Measurements from ENCODE around the gene MIX23. TPM values are rescaled to one million over a fixed set of nuclear protein-coding genes. Genes with fewer than 3 reads are reported as not detected.

Gene MIX23
- total and polyA plus RNA-seq, 3 experiments from 2014 or later = 11.3 to 175 (median 140) TPM

DNA sequence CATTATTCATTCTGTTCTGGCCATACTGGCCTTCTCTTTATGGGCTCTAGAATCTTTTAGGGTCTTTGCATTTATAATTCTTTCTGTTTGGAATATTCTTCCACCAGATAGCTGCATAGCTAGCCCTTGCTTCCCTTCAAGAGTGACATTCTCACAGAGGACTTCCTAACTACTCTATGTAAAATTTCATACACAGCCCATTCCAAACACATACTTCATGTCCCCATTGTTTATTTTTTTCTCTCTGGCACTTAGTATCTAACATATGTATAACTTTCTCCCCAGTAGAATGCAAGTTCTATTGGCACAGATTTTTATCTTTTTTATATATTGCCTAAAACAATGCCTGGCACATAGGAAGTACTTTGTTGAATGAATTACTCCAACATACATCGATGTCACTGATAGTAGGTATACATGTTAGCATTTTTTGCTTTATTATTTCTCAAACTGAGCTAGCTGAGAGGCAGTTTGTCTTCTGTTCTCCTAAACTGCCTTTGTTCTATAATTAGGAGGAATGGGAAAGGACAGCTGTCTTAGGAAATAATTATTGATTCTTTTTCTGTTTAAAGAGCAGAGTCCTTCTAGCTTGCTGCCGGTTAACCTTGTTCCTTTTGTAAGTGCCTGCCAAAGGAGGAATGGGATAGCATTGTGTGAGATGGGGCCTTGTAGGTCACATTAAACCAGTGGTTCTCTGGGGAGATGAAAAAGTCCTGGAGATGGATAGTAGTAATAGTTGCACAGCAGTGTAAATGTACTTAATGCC lies 8.8 kb upstream of the MIX23 start:
- Histone ChIP-seq H3K27ac (ENCODE audit: low read depth, low read length) (no peak overlapping the region), H3K4me3 (ENCODE audit: low read length) (no peak overlapping the region), H3K9me3 (ENCODE audit: low read length) (no peaks in the 10 kb centered on the region), H3K36me3 (ENCODE audit: insufficient read depth, low read length) (no peaks in the 10 kb centered on the region), H3K27me3 (ENCODE audit: insufficient read depth, low read length, poor library complexity, severe bottlenecking) (no peaks in the 10 kb centered on the region), H3K4me1 (ENCODE audit: insufficient read depth, low read length) (peaks cover 4% of the 10 kb centered on the region)
- Mint-ChIP-seq H3K9me3 (no peaks in the 10 kb centered on the region), H3K36me3 (peaks cover 0 to 22% (median 8%) of the 10 kb centered on the region in 3 donors), H3K27ac (peak overlapping the region in 2 of 8 donors; percentile 13 to 17), H3K4me1 (peaks cover 14 to 19% (median 17%) of the 10 kb centered on the region in 3 donors), H3K27me3 (no peaks in the 10 kb centered on the region), H3K4me3 (no peak overlapping the region)
- no peak for DNase-seq
- CTCF ChIA-PET = interaction anchor here (1.3 to 2.7 kb wide), 3 partner anchors 9 to 288 kb away, joined by 3 to 18 read pairs (median 7); partner anchors contain the start of genes MIX23 and PARP14
- POLR2A ChIA-PET = no interaction called here

DNA sequence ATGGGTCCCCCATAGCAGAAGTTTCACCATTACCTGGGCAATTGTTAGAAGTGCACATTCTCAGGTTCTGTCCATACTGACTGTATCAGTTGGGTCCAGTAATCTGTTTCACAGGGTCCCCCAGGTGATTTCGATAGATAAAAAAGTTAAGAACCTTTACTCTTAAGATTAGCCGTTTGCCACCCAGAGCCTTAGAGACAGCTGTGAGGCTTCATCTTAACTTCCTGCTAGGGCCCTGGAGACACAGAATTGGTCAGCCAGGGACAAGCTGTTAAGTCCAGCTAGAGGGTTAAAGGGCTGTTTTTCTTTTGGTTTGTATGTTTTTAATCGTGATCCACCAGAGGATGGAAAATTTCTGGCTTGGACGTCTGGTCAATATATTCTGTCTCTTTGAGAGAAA lies 7.6 kb upstream of the MIX23 start:
- H3K27ac ChIP-seq (ENCODE audit: low read depth, low read length) = no peak overlapping the region
- POLR2A ChIA-PET = no interaction called here
- Mint-ChIP-seq H3K36me3 (peaks cover 0 to 28% (median 8%) of the 10 kb centered on the region in 3 donors), H3K27ac (no peak overlapping the region), H3K4me3 (no peak overlapping the region), H3K27me3 (no peaks in the 10 kb centered on the region), H3K4me1 (peaks cover 16 to 28% (median 21%) of the 10 kb centered on the region in 3 donors), H3K9me3 (no peaks in the 10 kb centered on the region)
- no peak overlapping the region for H3K4me3 ChIP-seq (ENCODE audit: low read length)
- CTCF ChIA-PET = interaction anchor here (0.7 to 1.7 kb wide), 2 partner anchors 10 to 288 kb away, joined by 3 to 7 read pairs; no protein-coding TSS in a partner anchor
- no peaks in the 10 kb centered on the region for H3K9me3 ChIP-seq (ENCODE audit: low read length)
- H3K36me3 ChIP-seq (ENCODE audit: insufficient read depth, low read length) = no peaks in the 10 kb centered on the region
- H3K27me3 ChIP-seq (ENCODE audit: insufficient read depth, low read length, poor library complexity, severe bottlenecking) = no peaks in the 10 kb centered on the region
- DNase-seq = no peak
- H3K4me1 ChIP-seq (ENCODE audit: insufficient read depth, low read length) = peaks cover 10% of the 10 kb centered on the region

DNA sequence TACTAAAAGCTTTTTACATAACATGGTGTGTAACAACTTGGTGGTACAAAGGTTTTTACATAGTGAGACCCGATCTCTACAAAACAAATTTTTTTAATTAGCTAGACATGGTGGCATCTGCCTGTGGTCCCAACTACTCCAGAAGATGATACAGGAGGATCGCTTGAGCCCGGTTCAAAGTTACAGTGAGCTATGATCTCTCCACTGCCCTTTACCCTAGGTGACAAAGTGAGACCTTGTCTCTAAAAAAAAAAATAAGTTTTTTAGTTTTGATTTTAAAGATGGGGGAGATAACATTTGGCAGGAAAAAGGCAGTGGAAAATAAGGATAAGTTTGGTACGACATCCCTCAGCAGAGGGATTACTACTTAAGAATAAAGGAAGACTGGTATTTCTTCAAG lies 6.9 kb upstream of the MIX23 start:
- H3K27ac ChIP-seq (ENCODE audit: low read depth, low read length) = no peak overlapping the region
- Mint-ChIP-seq H3K4me3 (no peak overlapping the region), H3K9me3 (no peaks in the 10 kb centered on the region), H3K36me3 (peaks cover 0 to 28% (median 8%) of the 10 kb centered on the region in 3 donors), H3K4me1 (peaks cover 14 to 36% (median 28%) of the 10 kb centered on the region in 3 donors), H3K27ac (peak overlapping the region in 2 of 8 donors; percentile 12 to 42), H3K27me3 (no peaks in the 10 kb centered on the region)
- no peak overlapping the region for H3K4me3 ChIP-seq (ENCODE audit: low read length)
- ChIA-PET POLR2A (no interaction called here), CTCF (interaction anchor here (1.0 to 1.7 kb wide), 2 partner anchors 18 to 289 kb away, joined by 3 to 7 read pairs; no protein-coding TSS in a partner anchor)
- H3K4me1 ChIP-seq (ENCODE audit: insufficient read depth, low read length) = peaks cover 17% of the 10 kb centered on the region
- H3K27me3 ChIP-seq (ENCODE audit: insufficient read depth, low read length, poor library complexity, severe bottlenecking) = no peaks in the 10 kb centered on the region
- H3K9me3 ChIP-seq (ENCODE audit: low read length) = no peaks in the 10 kb centered on the region
- no peaks in the 10 kb centered on the region for H3K36me3 ChIP-seq (ENCODE audit: insufficient read depth, low read length)
- DNase-seq = no peak

DNA sequence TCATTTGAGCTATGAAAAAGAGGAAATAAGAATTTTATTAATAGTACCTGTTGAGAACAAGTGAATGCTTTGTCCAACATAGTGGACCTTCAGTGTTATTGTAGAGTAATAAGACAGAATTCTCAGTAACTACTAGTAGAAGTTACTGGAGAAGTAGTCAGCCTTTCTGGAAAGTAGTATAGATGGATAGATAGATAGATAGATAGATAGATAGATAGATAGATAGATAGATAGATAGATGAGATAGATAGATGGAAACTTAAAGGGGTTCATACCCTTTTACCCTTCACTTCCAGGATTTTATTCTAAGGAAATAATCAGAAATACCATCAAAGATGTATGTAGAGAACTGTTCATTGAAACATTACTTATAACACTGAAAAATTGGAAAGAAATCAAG lies 6.2 kb upstream of the MIX23 start:
- Histone ChIP-seq H3K9me3 (ENCODE audit: low read length) (no peaks in the 10 kb centered on the region), H3K36me3 (ENCODE audit: insufficient read depth, low read length) (no peaks in the 10 kb centered on the region), H3K27me3 (ENCODE audit: insufficient read depth, low read length, poor library complexity, severe bottlenecking) (no peaks in the 10 kb centered on the region), H3K27ac (ENCODE audit: low read depth, low read length) (no peak overlapping the region), H3K4me3 (ENCODE audit: low read length) (no peak overlapping the region), H3K4me1 (ENCODE audit: insufficient read depth, low read length) (peaks cover 23% of the 10 kb centered on the region)
- no peaks in the 10 kb centered on the region for H3K9me3 Mint-ChIP-seq
- no peaks in the 10 kb centered on the region for H3K27me3 Mint-ChIP-seq
- peaks cover 20 to 43% (median 35%) of the 10 kb centered on the region in 3 donors for H3K4me1 Mint-ChIP-seq
- H3K27ac Mint-ChIP-seq = no peak overlapping the region
- H3K36me3 Mint-ChIP-seq = peaks cover 0 to 26% (median 8%) of the 10 kb centered on the region in 3 donors
- no peak for DNase-seq
- POLR2A ChIA-PET = interaction anchor here (0.7 kb wide), 2 partner anchors 24 to 674 kb away, joined by 3 to 8 read pairs; no protein-coding TSS in a partner anchor
- H3K4me3 Mint-ChIP-seq = no peak overlapping the region
- CTCF ChIA-PET = interaction anchor here (1.0 to 1.7 kb wide), 2 partner anchors 19 to 290 kb away, joined by 3 to 7 read pairs; no protein-coding TSS in a partner anchor

DNA sequence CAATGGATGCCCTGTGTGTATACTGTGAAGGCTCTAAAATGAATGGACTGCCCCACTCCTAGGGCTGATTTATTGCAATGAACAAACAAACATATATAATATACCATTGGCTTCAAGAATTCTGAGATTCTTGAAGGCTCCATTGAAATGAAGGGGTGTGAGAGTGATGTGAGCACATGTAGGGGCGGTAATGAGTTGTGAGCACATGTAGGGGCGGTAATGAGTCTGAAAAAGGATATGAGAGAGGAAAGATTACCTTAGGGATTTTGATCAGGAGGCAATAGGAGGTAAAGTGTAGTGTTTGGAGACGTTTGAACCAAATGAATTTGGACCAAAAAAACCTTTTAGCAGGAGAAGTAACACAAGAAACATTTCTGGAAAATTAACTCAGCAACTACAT lies 4.7 kb upstream of the MIX23 start:
- ChIA-PET POLR2A (no interaction called here), CTCF (no interaction called here)
- Histone ChIP-seq H3K4me3 (ENCODE audit: low read length) (no peak overlapping the region), H3K9me3 (ENCODE audit: low read length) (no peaks in the 10 kb centered on the region), H3K27ac (ENCODE audit: low read depth, low read length) (no peak overlapping the region), H3K36me3 (ENCODE audit: insufficient read depth, low read length) (no peaks in the 10 kb centered on the region), H3K27me3 (ENCODE audit: insufficient read depth, low read length, poor library complexity, severe bottlenecking) (no peaks in the 10 kb centered on the region), H3K4me1 (ENCODE audit: insufficient read depth, low read length) (peaks cover 23% of the 10 kb centered on the region)
- Mint-ChIP-seq H3K4me3 (peak overlapping the region in 1 of 7 donors; percentile 23), H3K36me3 (peaks cover 0 to 25% (median 8%) of the 10 kb centered on the region in 3 donors), H3K27me3 (no peaks in the 10 kb centered on the region), H3K9me3 (no peaks in the 10 kb centered on the region), H3K4me1 (peaks cover 30 to 49% (median 48%) of the 10 kb centered on the region in 3 donors), H3K27ac (no peak overlapping the region)
- no peak for DNase-seq

DNA sequence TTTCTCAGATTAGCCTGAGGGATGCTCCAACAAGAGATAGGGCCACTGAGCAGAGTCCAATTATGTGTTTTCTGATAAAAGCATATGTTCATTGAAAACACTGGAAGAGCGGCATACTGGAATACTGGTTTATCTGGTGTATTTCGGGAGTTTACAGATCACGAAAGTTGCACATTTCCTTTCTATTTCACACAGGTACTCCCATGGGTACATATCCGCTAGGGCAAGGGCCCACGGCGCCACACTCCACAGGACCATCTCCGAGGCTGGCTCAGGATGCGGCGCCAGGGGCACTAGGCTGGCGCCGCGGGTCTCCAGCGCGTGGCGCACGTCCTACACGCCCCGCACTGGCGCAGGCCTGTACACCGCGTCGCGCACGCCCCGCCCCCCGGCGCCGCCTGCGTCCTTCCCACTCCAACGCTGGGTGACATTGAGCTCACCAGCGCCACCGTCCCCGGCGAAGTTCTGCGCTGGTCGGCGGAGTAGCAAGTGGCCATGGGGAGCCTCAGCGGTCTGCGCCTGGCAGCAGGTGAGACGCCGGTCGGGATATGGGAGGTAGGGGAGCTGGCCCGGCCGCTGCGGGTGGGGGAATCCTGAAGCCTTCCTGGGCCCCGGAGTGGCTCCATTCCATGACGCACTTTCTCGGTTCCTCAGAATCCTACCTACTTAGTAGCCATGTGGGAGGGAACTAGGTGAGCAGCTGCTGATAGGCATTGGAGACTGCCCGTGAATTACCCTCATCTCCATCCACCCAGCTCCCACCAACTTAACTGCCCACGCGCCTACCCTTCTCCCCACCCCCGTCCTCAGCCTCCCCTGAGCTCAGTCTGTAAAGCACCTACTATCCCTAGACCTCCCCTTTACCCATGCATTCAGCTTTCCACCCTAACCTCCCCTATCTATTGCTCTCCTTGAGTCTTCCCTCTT lies 1.0 kb upstream of the MIX23 start, which contains the start of gene FAM162A:
Gene FAM162A, plus strand, starts transcription at position 412 of the 927 bp plus-strand sequence. Its CDS starts 84 bp downstream, at position 496.
- H3K4me1 Mint-ChIP-seq = peaks cover 39 to 58% (median 55%) of the 10 kb centered on the region in 3 donors
- H3K4me3 ChIP-seq (ENCODE audit: low read length) = peak within 1 kb of the TSS; percentile 74
- POLR2A ChIA-PET = interaction anchor here (0.5 to 2.7 kb wide), 14 partner anchors 9 to 1109 kb away, joined by 3 to 45 read pairs (median 4); partner anchors contain the start of genes DTX3L, HSPBAP1, KPNA1 and PARP9
- peak within 1 kb of the TSS; percentile 92 to 99 (median 96) for H3K27ac Mint-ChIP-seq
- H3K36me3 ChIP-seq (ENCODE audit: insufficient read depth, low read length) = no peaks in the 10 kb centered on the region
- no peaks in the 10 kb centered on the region for H3K9me3 Mint-ChIP-seq
- H3K4me3 Mint-ChIP-seq = peak within 1 kb of the TSS; percentile 90 to 98 (median 95)
- no peaks in the 10 kb centered on the region for H3K9me3 ChIP-seq (ENCODE audit: low read length)
- peaks cover 0 to 26% (median 8%) of the 10 kb centered on the region in 3 donors for H3K36me3 Mint-ChIP-seq
- no peaks in the 10 kb centered on the region for H3K27me3 ChIP-seq (ENCODE audit: insufficient read depth, low read length, poor library complexity, severe bottlenecking)
- H3K27ac ChIP-seq (ENCODE audit: low read depth, low read length) = peak within 1 kb of the TSS; percentile 82
- peak; percentile 90 to 94 (median 92) for DNase-seq
- H3K27me3 Mint-ChIP-seq = no peaks in the 10 kb centered on the region
- CTCF ChIA-PET = interaction anchor here (0.6 to 2.8 kb wide), 21 partner anchors 8 to 838 kb away, joined by 3 to 19 read pairs (median 4); partner anchors contain the start of genes HSPBAP1, KPNA1, PARP14 and POLQ
- H3K4me1 ChIP-seq (ENCODE audit: insufficient read depth, low read length) = peaks cover 30% of the 10 kb centered on the region

DNA sequence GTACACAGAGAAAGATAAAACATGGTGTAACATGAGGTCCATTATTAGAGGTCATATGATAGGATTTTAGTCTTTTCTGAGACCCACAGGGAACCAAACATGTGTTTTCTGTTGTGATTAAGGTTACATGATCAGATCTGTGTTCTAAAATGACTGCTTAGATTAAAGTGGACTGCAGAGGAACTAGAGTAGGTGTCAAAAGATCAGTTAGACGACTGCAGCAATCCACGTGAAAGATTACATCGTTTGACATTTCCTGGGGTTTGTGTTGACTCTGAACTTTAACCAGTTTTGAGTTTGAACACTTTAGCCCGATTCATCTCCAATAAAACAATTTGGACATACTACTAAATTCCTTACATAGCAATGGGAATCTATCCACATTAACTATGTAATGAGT lies 5.1 kb downstream of the MIX23 start:
- Mint-ChIP-seq H3K4me3 (no peak overlapping the region), H3K4me1 (peaks cover 10 to 20% (median 13%) of the 10 kb centered on the region in 3 donors), H3K9me3 (no peaks in the 10 kb centered on the region), H3K27me3 (no peaks in the 10 kb centered on the region), H3K36me3 (peaks cover 0 to 21% (median 4%) of the 10 kb centered on the region in 3 donors), H3K27ac (no peak overlapping the region)
- Histone ChIP-seq H3K36me3 (ENCODE audit: insufficient read depth, low read length) (no peaks in the 10 kb centered on the region), H3K4me3 (ENCODE audit: low read length) (no peak overlapping the region), H3K4me1 (ENCODE audit: insufficient read depth, low read length) (peaks cover 7% of the 10 kb centered on the region), H3K27ac (ENCODE audit: low read depth, low read length) (no peak overlapping the region), H3K27me3 (ENCODE audit: insufficient read depth, low read length, poor library complexity, severe bottlenecking) (no peaks in the 10 kb centered on the region), H3K9me3 (ENCODE audit: low read length) (no peaks in the 10 kb centered on the region)
- DNase-seq = no peak
- CTCF ChIA-PET = no interaction called here
- POLR2A ChIA-PET = no interaction called here

All from CD8-positive, alpha-beta memory T cell (primary cell).